Amygdala (tissue), 56 donors: ENCODE results near the gene BRD2.

ENCODE experiments used
- DNase-seq, 56 donors: peaks; one replicate each; lab custom pipeline; 2025; lab: John Stamatoyannopoulos, UW

The BRD2 gene

GRCh38 chr6:32947552-32948465 lies 20.6 kb upstream of the BRD2 start:
- DNase-seq: no peak

- no peak for DNase-seq
Measured at GRCh38 chr6:32949113-32949512, 19.3 kb upstream of the BRD2 start.

GRCh38 chr6:32950010-32950409 lies 18.4 kb upstream of the BRD2 start:
- DNase-seq: no peak

- no peak for DNase-seq
Measured at GRCh38 chr6:32950449-32950848, 17.9 kb upstream of the BRD2 start.

- peak in 48 of 56 donors; percentile 15 to 81 (median 60) for DNase-seq
Measured at GRCh38 chr6:32952817-32953739, 15.3 kb upstream of the BRD2 start, which contains the start of gene HLA-DMA. HLA-DMA (minus strand) TSS chr6:32953097; CDS start chr6:32953036, 61 bp downstream.

DNA sequence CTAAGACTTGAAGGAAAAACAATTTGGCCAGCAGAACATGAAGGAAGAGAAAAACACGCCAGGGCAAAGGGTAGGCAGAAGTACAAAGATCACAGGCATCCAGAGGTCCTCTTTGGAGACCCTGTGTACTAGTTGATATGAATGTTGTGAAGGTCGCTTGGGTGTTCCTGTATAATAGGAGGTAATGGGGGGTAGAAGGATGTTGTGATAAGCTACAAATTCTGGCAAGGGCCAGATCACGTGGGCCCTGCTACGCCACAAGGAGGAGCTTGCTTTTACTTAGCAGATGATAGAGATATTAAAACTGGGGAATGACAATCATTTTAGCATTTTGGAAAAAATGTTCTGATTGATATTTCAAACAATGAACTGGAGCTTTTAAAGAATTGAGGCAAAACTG lies 14.6 kb upstream of the BRD2 start:
- no peak for DNase-seq

- no peak for DNase-seq
Measured at GRCh38 chr6:32954267-32954666, 14.1 kb upstream of the BRD2 start.

- peak in 2 of 56 donors; percentile 14 to 21 for DNase-seq
Measured at GRCh38 chr6:32954986-32955802, 13.2 kb upstream of the BRD2 start.

- no peak for DNase-seq
Measured at GRCh38 chr6:32956176-32956575, 12.2 kb upstream of the BRD2 start.

- no peak for DNase-seq
Measured at GRCh38 chr6:32960563-32960962, 7.8 kb upstream of the BRD2 start.

- no peak for DNase-seq
Measured at GRCh38 chr6:32962213-32962826, 6.1 kb upstream of the BRD2 start.

GRCh38 chr6:32963866-32964265 lies 4.5 kb upstream of the BRD2 start:
- DNase-seq: no peak

GRCh38 chr6:32964776-32965175 lies 3.6 kb upstream of the BRD2 start:
- no peak for DNase-seq

DNA sequence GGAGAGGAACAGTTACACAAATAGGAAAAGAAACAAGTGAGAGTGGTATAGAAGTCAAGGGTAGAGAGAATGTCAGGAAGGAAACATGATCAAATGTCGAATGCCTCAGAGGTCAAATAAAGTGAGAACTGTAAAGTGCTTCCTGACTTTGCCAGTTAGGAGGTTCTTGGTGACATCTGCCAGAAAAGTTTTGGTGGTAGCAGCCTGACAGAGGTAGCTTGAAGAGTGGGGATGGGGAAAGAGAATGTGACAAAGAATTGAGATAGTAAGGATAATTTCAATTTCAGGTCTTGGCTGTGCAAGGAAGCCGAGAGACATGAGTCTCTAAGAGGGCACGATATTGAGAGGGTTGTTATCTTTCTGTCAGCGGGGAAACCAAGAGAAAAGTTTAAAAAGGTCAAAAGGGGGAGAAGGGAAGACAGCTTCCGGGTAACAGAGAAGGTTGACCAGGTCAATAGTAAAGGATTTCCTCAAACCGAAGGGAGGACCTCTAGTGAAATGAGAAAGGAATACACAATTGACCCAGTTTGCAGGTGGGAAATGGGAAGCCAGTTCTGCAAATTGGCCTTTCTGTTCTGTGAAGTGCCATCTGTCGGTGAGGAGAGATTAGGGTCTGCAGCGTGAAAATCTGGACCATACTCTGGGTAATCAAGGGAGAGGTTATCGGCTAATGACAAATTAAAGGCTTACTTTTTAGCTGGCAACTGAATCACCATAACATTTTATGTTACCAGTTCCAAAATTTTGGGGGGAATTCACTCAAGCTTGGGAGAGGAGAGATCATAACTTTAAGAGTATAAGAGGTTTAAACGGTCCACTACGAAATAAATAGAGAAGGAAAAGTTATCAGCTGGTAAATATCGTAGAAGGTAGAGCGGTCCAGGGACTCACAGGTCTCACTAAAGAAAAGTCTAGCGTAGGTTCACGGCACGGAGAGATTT lies 973 bp upstream of the BRD2 start:
- peak in 16 of 56 donors; percentile 2 to 64 (median 22) for DNase-seq

- DNase-seq: peak in 50 of 56 donors; percentile 47 to 94 (median 77)
Measured at GRCh38 chr6:32968867-32969684, 682 bp downstream of the BRD2 start.

GRCh38 chr6:32969685-32970412 lies 1.5 kb downstream of the BRD2 start:
- DNase-seq: peak in 48 of 56 donors; percentile 38 to 92 (median 64)
